HCT116 (cell line): ENCODE results near the gene FBN3.

ENCODE experiments used
- CTCF ChIP-seq, 3 experiments: fragments of 200-600 bp in 1 of 3; sonication (generic) in 1 of 3; IDR thresholded peaks in 2 of 3; conservative IDR thresholded peaks in 1 of 3; 2 replicates each; pipeline ENCODE4 v1.5.1; 2012 to 2017; ENCODE audit warnings: low read depth in 2 of 3, low read length in 2 of 3, antibody characterized with exemption in 1 of 3, borderline replicate concordance in 1 of 3, control low read depth in 1 of 3, mild to moderate bottlenecking in 1 of 3, mixed read lengths in 1 of 3, mixed run types in 1 of 3, moderate library complexity in 1 of 3; ENCODE audit not compliant: insufficient read depth in 1 of 3
- EZH2phosphoT487 ChIP-seq: fragments of 200-600 bp; IDR thresholded peaks from 2 replicates; pipeline ENCODE4 v1.6.1; 2018; ENCODE audit warnings: antibody characterized with exemption, borderline replicate concordance
- POLR2A ChIP-seq: IDR thresholded peaks from 2 replicates; pipeline ENCODE4 v1.7.0; 2011; ENCODE audit warnings: borderline replicate concordance; ENCODE audit not compliant: insufficient read depth, insufficient read length; ENCODE audit errors: extremely low read depth
- SIN3A ChIP-seq: IDR thresholded peaks from 2 replicates; pipeline ENCODE4 v1.6.1; 2012; ENCODE audit warnings: low read depth

- TF ChIP-seq CTCF (IDR thresholded peaks at IDR 0.05 in 2 of 3, conservative IDR thresholded peaks at IDR 0.05 in 1 of 3; ENCODE audit: borderline replicate concordance in 1 of 3, insufficient read depth in 1 of 3, low read depth in 2 of 3, low read length in 2 of 3) (no peak), POLR2A (no peak), EZH2phosphoT487 (no peak), SIN3A (no peak)
These were observed 55.1 kb downstream of the FBN3 start for GRCh38 chr19:8094336-8094735.
